GM19438 (cell line): ENCODE data around the gene C1orf21.

Experiments
- ATAC-seq: cut with Tn5 transposase; IDR thresholded peaks from one replicate; pipeline ENCODE4 v1.9.1; 2021; ENCODE audit warnings: low read depth; ENCODE audit not compliant: unreplicated experiment

Gene C1orf21

GRCh38 chr1:184442260-184442659 is 55.4 kb downstream of the C1orf21 start:
- no peak for ATAC-seq

DNA sequence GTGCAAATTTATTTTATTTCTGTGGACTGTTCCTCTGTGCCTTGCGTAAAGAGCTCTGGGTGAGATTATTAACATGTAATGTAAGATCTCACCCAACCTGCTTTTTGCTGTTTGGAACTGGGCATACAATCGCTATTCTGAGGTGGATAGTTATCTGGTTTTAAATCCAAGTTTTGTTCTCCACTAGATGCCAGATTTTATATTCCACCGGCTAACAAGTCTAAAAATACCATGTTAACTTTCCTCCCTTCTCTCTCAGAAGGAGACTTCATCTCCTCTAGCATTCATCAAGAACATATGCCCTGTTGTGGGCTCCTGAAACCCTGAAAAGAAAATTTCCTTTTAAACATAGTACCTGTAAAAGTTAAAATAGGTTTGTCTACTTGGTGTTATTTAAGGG is 56.4 kb downstream of the C1orf21 start:
- ATAC-seq, result no peak

GRCh38 chr1:184443624-184444023 is 56.8 kb downstream of the C1orf21 start:
- ATAC-seq, result no peak

GRCh38 chr1:184445997-184446396 is 59.2 kb downstream of the C1orf21 start:
- no peak for ATAC-seq

DNA sequence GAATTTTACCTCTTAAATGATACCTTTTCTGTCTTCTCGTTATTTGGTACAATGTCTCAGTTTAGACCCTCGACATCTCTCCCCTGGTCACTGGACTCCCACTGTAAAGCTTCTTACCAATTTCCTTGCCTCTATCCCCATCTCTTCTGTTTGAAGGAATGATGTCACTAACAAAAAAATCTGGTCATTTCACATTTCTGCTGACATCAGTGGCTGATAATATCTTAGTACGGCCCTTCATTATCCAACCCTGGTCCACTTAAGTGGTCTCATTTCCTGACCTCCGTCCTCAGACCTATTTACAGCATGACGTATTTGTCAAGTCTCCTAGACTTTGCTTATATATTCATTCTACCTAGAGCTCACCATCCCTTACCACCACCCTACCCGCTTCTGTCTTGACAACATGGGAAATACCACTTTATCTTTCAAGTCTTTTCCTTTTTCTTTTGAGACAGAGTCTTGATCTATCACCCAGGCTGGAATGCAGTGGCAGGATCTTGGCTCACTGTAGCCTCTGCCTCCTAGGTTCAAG is 60.9 kb downstream of the C1orf21 start:
- no peak for ATAC-seq

DNA sequence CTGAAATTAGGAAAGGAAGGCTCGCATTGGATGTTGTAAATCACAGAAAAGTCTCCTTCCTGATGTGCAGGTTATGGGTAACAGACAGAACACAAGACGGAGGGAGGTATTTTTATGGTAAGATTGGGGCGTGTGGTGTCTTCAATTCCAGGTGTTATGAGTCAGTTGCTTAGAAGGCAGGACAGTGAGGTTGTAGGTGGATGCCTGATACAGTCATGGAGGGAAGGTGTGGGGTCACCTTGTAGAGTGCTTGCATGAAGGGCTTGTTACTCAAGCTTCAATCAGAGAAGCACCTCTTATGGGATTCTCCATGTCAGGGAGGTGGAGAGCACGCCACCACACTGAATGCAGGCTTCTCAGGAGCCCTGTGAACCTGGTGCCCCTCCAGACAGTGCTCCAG is 63.1 kb downstream of the C1orf21 start:
- no peak for ATAC-seq

DNA sequence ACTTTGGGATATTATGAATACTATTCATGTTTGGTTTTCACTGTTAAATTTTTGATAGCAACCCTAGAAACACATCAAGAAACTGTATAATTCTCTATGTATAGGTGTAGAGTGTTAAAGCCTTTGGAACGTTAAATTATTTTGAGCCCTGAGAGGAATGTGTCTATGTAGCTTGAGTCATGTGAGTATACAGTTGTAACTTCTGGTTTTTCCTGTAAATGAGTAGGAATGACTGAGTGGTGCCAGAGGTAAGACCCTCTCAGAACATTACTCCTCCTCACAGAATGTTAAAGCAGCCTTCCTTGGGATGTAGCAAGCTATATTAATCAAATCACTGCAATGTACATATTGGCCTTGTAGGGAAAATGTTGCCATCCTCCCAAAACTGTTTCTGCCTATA is 69.0 kb downstream of the C1orf21 start:
- ATAC-seq, result no peak

GRCh38 chr1:184456189-184456588 is 69.4 kb downstream of the C1orf21 start:
- ATAC-seq, result no peak

- no peak for ATAC-seq
Measured at GRCh38 chr1:184457500-184457899, 70.7 kb downstream of the C1orf21 start.

DNA sequence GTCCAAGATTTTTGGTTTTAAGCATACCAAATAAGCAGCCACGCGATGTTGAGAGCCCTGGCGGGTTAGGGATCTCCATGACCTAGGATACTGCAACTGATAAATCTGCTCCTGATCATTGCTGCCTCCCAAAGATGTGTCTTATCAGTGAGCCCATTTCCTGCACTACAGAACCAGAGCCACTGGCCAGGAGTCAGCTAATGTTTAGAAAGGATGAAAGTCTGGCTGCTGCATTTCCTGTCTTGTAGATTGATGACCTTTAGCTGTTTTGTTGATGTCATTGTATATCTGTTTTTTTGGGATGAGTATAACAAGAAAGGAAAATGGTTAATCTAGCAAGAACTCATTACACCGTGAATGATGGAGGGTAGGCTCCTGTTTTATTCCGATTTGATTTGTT is 74.5 kb downstream of the C1orf21 start:
- ATAC-seq, result no peak

DNA sequence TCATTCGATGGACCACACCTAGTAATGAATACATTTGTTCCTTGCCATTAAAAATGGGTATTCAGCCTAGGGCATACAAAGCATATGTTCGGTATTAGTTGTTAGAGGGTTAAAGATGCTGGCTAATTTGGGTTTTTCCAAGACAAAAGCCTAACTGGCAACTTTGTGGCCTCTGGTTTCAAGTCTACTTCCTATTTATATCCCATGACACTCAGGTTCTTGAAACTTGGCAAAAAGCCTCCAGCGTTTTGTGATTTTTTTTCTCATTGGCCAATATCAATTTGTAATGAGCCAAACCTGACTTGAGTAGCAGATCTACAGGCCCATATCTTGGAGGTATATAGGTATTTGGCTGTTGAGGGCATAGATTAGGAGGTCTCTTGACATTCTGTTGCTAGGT is 75.3 kb downstream of the C1orf21 start:
- ATAC-seq, result no peak

DNA sequence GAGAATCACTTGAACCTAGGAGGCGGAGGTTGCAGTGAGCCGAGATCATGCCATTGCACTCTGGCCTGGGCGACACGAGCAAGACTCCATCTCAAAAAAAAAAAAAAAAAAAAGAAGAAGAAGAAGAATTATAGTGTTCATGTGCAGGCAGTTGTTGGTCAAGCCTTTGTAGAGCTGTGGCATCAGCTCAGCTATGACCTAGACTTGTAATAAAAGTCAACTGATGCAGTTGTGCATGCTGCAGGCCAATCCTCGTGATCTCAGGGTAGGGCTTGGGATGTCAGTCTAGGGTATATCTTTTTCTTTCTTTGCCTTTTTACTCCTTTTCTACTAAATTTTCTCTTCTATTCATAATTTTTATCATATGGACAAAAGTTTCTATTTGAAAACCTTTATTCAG is 76.2 kb downstream of the C1orf21 start:
- ATAC-seq, result no peak

- ATAC-seq, result no peak
Measured at GRCh38 chr1:184463680-184464079, 76.9 kb downstream of the C1orf21 start.

GRCh38 chr1:184464757-184465156 is 77.9 kb downstream of the C1orf21 start:
- ATAC-seq, result no peak

DNA sequence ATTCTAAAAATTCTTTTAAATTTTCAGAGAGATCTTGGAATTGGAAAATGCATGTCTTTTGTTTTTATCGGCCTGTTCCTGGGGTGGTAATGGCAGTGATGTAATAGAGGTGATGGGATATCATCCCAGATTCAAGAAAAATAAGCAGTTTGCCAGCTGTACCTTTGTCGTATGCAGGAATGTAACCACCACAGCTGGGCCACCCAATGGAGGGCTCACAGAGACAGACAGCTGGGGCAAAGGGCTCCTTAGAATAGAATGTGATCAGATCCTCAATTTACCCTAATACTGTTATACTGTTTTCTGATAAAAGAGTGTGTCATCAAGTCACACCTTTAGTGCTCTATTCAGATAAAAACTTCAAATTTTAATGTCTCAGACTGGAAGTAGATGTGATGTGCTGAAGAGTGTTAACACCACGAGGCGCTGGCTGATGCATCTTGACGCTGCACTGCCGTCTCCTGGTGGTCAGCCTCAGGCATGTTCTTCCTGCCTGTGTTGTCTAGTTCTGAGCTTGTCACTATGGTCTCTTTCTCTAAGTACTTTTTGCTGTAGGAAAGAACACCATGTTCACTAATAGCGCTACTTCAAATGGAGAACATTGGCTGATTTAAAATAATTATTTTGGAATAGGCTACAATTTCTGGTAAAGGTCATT is 78.8 kb downstream of the C1orf21 start:
- no peak for ATAC-seq

- ATAC-seq, result no peak
Measured at GRCh38 chr1:184467295-184467694, 80.5 kb downstream of the C1orf21 start.

DNA sequence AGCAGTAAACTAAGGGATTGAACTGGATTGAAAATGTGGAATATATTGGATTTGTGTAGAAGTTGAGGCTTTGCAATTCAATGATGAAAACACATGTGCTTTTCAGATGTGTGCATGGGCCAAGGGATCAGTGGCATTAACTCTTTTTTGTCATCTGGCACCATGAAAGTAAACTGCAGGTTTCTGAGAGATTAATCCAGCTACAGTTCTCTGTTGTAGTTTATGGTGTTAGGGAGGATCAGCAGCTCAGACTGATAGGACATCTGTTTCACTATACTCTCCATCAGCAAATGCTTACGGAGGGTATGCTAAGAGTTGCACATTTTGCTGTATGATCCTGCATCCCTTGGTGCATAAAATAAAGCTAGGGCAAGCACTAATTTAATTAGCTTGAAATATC is 82.6 kb downstream of the C1orf21 start:
- ATAC-seq, result no peak

DNA sequence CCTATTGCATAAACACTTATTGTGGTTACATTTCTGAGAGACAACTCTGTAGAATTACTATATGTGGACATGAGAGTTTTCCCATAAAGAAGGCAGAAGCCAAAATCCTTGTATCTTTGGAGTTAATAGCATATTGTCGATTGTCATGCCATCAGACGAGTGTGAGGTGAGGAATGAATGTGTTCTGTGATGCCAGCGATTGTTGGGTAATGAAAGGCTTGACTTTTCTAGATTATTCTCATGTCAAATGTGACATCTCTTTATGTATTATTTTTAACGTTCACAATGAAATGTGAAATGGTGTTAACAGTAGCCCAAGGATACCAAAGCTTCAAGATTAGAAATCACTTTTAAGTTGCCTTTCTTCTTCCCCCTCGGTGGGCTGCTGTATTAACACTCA is 84.9 kb downstream of the C1orf21 start:
- ATAC-seq, result no peak

DNA sequence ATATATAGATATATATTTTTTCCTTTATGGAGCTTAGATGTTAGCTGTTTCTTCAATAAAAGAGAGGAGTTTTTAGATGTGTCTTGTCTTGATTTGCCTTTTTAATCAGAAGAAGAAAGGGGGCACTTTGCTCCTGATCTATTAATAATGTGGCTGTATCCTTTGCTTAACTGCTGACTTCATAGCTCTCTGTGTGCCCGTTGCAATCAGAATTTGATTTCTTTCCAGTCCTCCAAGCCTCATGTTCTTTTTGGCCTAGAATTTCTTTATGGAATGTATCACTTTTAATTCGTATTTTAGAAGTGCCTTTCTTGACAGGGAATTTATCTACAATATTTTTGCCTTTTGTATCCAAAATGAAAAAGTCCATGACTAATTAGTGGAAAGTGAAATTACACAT is 85.3 kb downstream of the C1orf21 start:
- no peak for ATAC-seq

- no peak for ATAC-seq
Measured at GRCh38 chr1:184473176-184473966, 86.5 kb downstream of the C1orf21 start.

GRCh38 chr1:184476187-184476586 is 89.4 kb downstream of the C1orf21 start:
- no peak for ATAC-seq
